Chondrocyte (in vitro differentiated cells): ENCODE results near the gene TTC39C. TPM values are rescaled to one million over a fixed set of nuclear protein-coding genes. Genes with fewer than 3 reads are reported as not detected.

Experiments used
- DNase-seq: peaks from one replicate; pipeline ENCODE4 v3.0.0; 2021; ENCODE audit warnings: mixed read lengths, low spot score
- H3K27ac Mint-ChIP-seq: one replicate; pipeline ENCODE4 v1.8.0; 2021; ENCODE audit warnings: mild to moderate bottlenecking, moderate library complexity, mixed read lengths; ENCODE audit not compliant: unreplicated experiment
- H3K27me3 Mint-ChIP-seq: 2 replicates; pipeline ENCODE4 v1.8.0; 2021; ENCODE audit warnings: low read depth, mixed read lengths
- H3K36me3 Mint-ChIP-seq: 2 replicates; pipeline ENCODE4 v1.8.0; 2021; ENCODE audit warnings: low read depth, mixed read lengths
- H3K4me1 Mint-ChIP-seq: 2 replicates; pipeline ENCODE4 v1.8.0; 2021; ENCODE audit warnings: low read depth, mild to moderate bottlenecking, mixed read lengths
- H3K4me3 Mint-ChIP-seq: one replicate; pipeline ENCODE4 v1.8.0; 2021; ENCODE audit warnings: mild to moderate bottlenecking, moderate library complexity, mixed read lengths; ENCODE audit not compliant: unreplicated experiment
- H3K9me3 Mint-ChIP-seq: 2 replicates; pipeline ENCODE4 v1.8.0; 2021; ENCODE audit warnings: low read depth, mixed read lengths
- total RNA-seq: library from RNA; stranded (reverse); gene quantifications from 3 replicates; pipeline ENCODE4 v1.2.1, GENCODE V29; 2021
- TF ChIP-seq, protein P1 (sequence below): fragments of 200-600 bp; sonication (generic); IDR thresholded peaks from 2 replicates; pipeline ENCODE4 v1.5.0; 2021; ENCODE audit warnings: antibody characterized with exemption, mild to moderate bottlenecking, moderate library complexity

TTC39C gene
- total RNA-seq, 1 donor from 2014 or later, result 11.2 TPM

GRCh38 chr18:23994361-23994902 is 20.1 kb upstream of the TTC39C start:
- H3K27ac Mint-ChIP-seq, result no peak overlapping the region
- no peak overlapping the region for H3K4me3 Mint-ChIP-seq
- DNase-seq, result no peak
- no peaks in the 10 kb centered on the region for H3K36me3 Mint-ChIP-seq
- TF ChIP-seq, protein P1, sequence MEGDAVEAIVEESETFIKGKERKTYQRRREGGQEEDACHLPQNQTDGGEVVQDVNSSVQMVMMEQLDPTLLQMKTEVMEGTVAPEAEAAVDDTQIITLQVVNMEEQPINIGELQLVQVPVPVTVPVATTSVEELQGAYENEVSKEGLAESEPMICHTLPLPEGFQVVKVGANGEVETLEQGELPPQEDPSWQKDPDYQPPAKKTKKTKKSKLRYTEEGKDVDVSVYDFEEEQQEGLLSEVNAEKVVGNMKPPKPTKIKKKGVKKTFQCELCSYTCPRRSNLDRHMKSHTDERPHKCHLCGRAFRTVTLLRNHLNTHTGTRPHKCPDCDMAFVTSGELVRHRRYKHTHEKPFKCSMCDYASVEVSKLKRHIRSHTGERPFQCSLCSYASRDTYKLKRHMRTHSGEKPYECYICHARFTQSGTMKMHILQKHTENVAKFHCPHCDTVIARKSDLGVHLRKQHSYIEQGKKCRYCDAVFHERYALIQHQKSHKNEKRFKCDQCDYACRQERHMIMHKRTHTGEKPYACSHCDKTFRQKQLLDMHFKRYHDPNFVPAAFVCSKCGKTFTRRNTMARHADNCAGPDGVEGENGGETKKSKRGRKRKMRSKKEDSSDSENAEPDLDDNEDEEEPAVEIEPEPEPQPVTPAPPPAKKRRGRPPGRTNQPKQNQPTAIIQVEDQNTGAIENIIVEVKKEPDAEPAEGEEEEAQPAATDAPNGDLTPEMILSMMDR, result no peak
- peaks cover 7% of the 10 kb centered on the region for H3K4me1 Mint-ChIP-seq
- peaks cover 1% of the 10 kb centered on the region for H3K27me3 Mint-ChIP-seq
- no peaks in the 10 kb centered on the region for H3K9me3 Mint-ChIP-seq

- Mint-ChIP-seq H3K4me1 (peaks cover 7% of the 10 kb centered on the region), H3K27ac (no peak overlapping the region), H3K27me3 (peaks cover under 1% of the 10 kb centered on the region), H3K4me3 (no peak overlapping the region), H3K9me3 (no peaks in the 10 kb centered on the region), H3K36me3 (no peaks in the 10 kb centered on the region)
- TF ChIP-seq, protein P1, result no peak
- DNase-seq, result no peak
Measured at GRCh38 chr18:23995180-23995579, 19.4 kb upstream of the TTC39C start.

DNA sequence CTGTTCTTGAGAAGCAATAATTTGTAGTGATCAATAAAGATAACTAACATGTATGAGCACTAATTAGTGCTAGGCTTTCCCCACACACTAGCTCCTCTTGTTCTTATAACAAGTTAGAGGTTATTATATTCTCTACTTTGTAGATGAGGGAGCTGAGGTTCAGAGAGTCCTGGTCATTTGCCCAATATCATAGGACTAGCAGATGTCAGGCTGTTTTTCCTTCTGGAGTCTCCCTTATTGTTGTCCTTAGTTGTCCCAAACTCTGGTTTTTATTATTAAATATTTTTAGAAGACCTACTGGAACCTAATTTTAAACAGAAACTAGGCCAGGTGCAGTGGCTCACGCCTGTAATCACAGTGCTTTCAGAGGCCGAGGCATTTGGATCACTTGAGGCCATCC is 16.5 kb upstream of the TTC39C start:
- Mint-ChIP-seq H3K27me3 (peaks cover 2% of the 10 kb centered on the region), H3K9me3 (no peaks in the 10 kb centered on the region), H3K27ac (no peak overlapping the region), H3K4me3 (no peak overlapping the region), H3K4me1 (peaks cover 7% of the 10 kb centered on the region), H3K36me3 (no peaks in the 10 kb centered on the region)
- TF ChIP-seq, protein P1, result no peak
- no peak for DNase-seq

DNA sequence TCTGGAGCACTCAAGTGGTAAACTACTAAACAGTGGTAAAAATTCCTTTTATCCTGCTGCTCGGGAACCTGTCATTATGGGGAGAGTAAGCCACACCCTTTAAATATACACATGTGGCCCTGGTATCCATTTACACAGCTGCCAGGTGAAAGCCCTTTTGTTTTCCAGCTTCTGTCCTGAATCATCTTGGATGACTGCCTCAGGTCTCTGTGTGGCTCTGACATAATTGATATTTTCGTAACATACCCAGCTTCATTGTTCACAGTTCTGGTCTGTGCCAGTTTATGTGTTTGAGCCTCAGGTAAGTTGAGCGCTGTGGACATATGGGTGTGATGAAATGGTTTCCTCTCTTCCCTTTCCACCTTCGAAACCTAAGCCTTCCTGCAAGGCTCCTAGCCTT is 15.7 kb upstream of the TTC39C start:
- no peak overlapping the region for H3K27ac Mint-ChIP-seq
- no peak overlapping the region for H3K4me3 Mint-ChIP-seq
- no peak for DNase-seq

DNA sequence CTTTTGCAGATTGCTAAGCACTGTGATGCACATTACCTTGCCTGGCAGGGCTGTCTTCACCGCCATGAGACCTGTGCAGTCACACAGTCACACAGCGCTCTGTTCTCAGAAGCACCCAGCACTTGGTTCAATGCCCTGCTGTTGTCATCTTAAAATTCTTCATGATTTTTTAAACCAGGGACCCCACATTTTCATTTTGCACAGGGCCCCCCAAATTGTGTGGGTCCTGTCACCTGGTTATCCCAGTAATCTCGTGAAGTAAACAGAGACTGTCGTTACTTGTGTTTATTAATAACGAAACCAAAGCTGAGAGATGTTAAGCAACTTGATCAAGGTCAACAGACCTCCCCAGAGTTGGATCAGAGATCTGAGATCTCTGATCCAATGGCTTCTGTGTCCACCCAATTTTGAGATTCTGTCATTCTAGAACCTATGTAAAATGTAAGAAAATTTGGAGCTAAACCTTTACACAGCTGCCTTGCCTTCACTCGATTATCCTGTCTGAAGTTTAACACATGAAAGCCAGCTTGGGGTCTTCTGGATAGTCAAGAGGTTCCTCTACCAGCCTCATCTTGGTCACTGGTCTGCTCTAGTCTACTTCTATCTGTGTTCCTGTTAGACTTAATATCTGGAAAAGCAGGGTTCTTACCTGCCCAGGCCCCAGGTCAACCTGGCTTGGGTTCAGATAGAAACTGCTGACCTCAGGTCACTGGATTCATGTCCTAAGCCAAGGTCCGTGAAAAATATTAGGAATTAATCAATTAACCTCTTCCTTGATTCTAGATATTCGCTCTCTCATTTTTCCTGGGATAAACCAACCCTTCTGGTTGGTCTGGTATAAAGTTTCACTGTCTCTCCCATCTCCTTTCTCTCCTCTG is 13.7 kb upstream of the TTC39C start:
- Mint-ChIP-seq H3K9me3 (no peaks in the 10 kb centered on the region), H3K4me1 (peaks cover 12% of the 10 kb centered on the region), H3K36me3 (no peaks in the 10 kb centered on the region), H3K27me3 (peaks cover 4% of the 10 kb centered on the region), H3K4me3 (no peak overlapping the region), H3K27ac (no peak overlapping the region)
- TF ChIP-seq, protein P1, result no peak
- no peak for DNase-seq

More for the DNA sequence above, 15.7 kb upstream of the TTC39C start:
- Mint-ChIP-seq H3K4me1 (peaks cover 9% of the 10 kb centered on the region), H3K36me3 (no peaks in the 10 kb centered on the region), H3K9me3 (no peaks in the 10 kb centered on the region), H3K27me3 (peaks cover 4% of the 10 kb centered on the region)
- TF ChIP-seq, protein P1, result no peak
